ENCODE data around the gene LRFN4. TPM values are rescaled to one million over a fixed set of nuclear protein-coding genes. Genes with fewer than 3 reads are reported as not detected.

Gene LRFN4
- total RNA-seq, 4 donors from 2014 or later: 1.5 to 17.0 (median 5.4) TPM

DNA sequence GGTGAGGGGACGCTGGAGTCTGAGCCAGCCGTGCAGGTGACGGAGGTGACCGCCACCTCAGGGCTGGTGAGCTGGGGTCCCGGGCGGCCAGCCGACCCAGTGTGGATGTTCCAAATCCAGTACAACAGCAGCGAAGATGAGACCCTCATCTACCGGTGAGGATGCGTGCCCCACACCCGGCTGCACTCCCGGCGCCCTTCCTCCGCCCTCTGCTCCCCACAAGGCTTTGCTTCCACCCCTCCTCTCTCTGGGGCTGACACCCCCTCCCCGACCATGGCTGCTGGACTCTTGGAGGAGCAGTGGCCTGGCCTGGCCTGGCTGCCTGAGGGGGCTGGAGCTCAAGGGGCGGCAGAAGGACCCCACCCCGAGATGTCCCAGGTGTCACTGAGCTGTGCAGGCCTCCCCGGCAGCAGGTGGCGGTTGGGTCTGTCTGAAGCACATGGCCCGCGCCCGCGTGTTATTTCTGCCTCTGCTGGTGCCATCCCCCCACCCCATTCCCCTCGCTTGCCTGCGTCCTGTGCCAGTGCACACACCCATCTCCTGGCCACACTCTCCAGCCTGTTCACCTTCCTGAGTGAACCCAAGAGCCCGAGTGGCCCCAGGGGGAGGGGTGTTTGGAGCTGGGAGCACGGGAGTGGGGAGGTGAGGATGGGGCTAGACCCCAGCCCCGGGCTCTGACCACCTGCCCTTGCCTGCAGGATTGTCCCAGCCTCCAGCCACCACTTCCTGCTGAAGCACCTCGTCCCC is 2.2 kb downstream of the LRFN4 start:
- H3K27me3 ChIP-seq: no peaks in the 10 kb centered on the region
- no peak for DNase-seq
- no peaks in the 10 kb centered on the region for H3K9me3 ChIP-seq
- H3K4me3 ChIP-seq: no peak overlapping the region
- intact Hi-C loops (cut with DNase I; ENCODE audit: low total_unique reads): no loop called here
- no peak overlapping the region for H3K27ac ChIP-seq
- no peaks in the 10 kb centered on the region for H3K36me3 ChIP-seq
- TF ChIP-seq POLR2A (IDR thresholded peaks at IDR 0.05): no peak
- TF ChIP-seq, protein P1, sequence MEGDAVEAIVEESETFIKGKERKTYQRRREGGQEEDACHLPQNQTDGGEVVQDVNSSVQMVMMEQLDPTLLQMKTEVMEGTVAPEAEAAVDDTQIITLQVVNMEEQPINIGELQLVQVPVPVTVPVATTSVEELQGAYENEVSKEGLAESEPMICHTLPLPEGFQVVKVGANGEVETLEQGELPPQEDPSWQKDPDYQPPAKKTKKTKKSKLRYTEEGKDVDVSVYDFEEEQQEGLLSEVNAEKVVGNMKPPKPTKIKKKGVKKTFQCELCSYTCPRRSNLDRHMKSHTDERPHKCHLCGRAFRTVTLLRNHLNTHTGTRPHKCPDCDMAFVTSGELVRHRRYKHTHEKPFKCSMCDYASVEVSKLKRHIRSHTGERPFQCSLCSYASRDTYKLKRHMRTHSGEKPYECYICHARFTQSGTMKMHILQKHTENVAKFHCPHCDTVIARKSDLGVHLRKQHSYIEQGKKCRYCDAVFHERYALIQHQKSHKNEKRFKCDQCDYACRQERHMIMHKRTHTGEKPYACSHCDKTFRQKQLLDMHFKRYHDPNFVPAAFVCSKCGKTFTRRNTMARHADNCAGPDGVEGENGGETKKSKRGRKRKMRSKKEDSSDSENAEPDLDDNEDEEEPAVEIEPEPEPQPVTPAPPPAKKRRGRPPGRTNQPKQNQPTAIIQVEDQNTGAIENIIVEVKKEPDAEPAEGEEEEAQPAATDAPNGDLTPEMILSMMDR (IDR thresholded peaks at IDR 0.05): no peak
- H3K4me1 ChIP-seq: peaks cover 0 to 8% of the 10 kb centered on the region in 2 donors

DNA sequence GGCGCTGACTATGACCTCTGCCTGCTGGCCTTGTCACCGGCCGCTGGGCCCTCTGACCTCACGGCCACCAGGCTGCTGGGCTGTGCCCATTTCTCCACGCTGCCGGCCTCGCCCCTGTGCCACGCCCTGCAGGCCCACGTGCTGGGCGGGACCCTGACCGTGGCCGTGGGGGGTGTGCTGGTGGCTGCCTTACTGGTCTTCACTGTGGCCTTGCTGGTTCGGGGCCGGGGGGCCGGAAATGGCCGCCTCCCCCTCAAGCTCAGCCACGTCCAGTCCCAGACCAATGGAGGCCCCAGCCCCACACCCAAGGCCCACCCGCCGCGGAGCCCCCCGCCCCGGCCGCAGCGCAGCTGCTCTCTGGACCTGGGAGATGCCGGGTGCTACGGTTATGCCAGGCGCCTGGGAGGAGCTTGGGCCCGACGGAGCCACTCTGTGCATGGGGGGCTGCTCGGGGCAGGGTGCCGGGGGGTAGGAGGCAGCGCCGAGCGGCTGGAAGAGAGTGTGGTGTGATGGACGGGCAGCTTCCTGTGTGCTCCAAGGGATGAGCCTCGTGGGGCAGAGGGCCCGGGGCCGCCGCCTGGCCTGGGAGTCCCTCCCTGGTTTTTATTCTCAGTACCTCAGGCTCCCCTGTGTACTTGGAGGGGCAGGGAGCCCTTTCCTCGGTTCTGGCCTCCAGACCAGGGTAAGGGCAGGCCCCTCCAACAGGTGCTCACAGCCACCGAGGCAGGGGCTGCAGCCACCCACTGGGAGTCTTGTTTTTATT is 3.0 kb downstream of the LRFN4 start:
- H3K9me3 ChIP-seq: no peaks in the 10 kb centered on the region
- H3K4me3 ChIP-seq: no peak overlapping the region
- intact Hi-C loops (cut with DNase I; ENCODE audit: low total_unique reads): no loop called here
- H3K36me3 ChIP-seq: no peaks in the 10 kb centered on the region
- peaks cover 0 to 8% of the 10 kb centered on the region in 2 donors for H3K4me1 ChIP-seq
- no peak overlapping the region for H3K27ac ChIP-seq
- no peaks in the 10 kb centered on the region for H3K27me3 ChIP-seq
- no peak for DNase-seq
- TF ChIP-seq, protein P1 (IDR thresholded peaks at IDR 0.05): no peak
- TF ChIP-seq POLR2A (IDR thresholded peaks at IDR 0.05): no peak

GRCh38 chr11:66860449-66860831 is 3.6 kb downstream of the LRFN4 start:
- DNase-seq: no peak
- Histone ChIP-seq H3K9me3 (no peaks in the 10 kb centered on the region), H3K36me3 (no peaks in the 10 kb centered on the region), H3K4me1 (peaks cover 0 to 3% of the 10 kb centered on the region in 2 donors), H3K4me3 (no peak overlapping the region), H3K27ac (no peak overlapping the region), H3K27me3 (no peaks in the 10 kb centered on the region)
- intact Hi-C loops (cut with DNase I; ENCODE audit: low total_unique reads): no loop called here
- TF ChIP-seq, protein P1 (IDR thresholded peaks at IDR 0.05): no peak
- no peak for TF ChIP-seq POLR2A (IDR thresholded peaks at IDR 0.05)

DNA sequence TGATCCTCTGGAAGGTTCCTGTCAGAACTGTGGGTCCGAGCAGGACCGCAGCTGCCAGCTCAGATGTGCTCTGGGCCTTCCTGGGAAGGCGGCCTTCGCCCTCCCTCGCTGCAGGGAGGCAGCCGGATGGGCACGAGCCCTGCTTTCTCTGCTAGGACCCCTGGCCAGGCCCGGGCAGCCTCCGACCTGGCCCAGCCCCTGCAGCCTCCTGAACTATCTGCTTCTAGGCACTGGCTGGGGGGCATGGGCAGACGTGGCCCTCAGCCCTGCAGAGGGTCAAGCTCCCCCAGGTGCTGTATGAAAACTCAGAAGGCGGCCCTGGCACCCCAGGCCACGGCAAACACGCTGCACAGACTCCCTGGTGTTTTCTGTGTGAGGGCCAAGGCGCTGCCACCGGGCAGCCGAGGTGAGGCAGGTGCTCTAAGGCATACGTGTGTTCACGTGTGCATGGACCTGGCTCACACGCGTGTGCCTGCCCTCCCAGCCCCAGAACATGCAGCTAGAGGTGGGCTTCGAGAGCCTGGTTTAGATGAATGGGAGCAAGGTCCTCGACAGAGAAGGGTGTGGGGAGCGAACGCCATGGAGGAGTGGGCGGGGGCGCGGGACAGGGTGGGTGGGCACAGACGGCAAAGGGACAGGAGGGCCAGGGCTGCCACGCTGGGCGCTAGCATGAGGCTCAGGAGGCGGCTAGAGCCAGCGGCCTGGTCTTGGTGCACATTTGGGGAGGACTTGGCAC is 4.3 kb downstream of the LRFN4 start:
- DNase-seq: no peak
- Histone ChIP-seq H3K27ac (no peak overlapping the region), H3K4me1 (no peaks in the 10 kb centered on the region), H3K4me3 (no peak overlapping the region), H3K36me3 (no peaks in the 10 kb centered on the region), H3K27me3 (no peaks in the 10 kb centered on the region), H3K9me3 (no peaks in the 10 kb centered on the region)
- intact Hi-C loops (cut with DNase I; ENCODE audit: low total_unique reads): no loop called here
- no peak for TF ChIP-seq POLR2A (IDR thresholded peaks at IDR 0.05)
- TF ChIP-seq, protein P1 (IDR thresholded peaks at IDR 0.05): no peak

All from uterus (tissue), 4 donors.